K562 (cell line): ENCODE data around the gene SACM1L. TPM values are rescaled to one million over a fixed set of nuclear protein-coding genes. Genes with fewer than 3 reads are reported as not detected.

ENCODE experiments used
- EWSR1 ChIP-seq: fragments of 450-650 bp; IDR thresholded peaks from 2 replicates; pipeline ENCODE4 v1.6.1; 2018; ENCODE audit warnings: borderline replicate concordance, mild to moderate bottlenecking, low read depth, moderate library complexity; ENCODE audit not compliant: partially characterized antibody
- GTF2E2 ChIP-seq: fragments of 200-800 bp; sonication (Bioruptor generic); IDR thresholded peaks from 2 replicates; pipeline ENCODE4 v1.6.1; 2016; ENCODE audit warnings: missing genetic modification characterization, missing compliant biosample characterization
- MBD1 ChIP-seq: fragments of 250-450 bp; sonication (Bioruptor Pico); IDR thresholded peaks from 2 replicates; pipeline ENCODE4 v1.8.0; 2022; ENCODE audit warnings: inconsistent platforms
- MCM7 ChIP-seq, 2 experiments: fragments of 450-650 bp; IDR thresholded peaks; 2 replicates each; pipeline ENCODE4 v1.6.1; 2016 to 2018
- RERE ChIP-seq: sonication (generic); formaldehyde crosslinking; IDR thresholded peaks from 2 replicates; pipeline ENCODE4 v1.8.0; 2023; ENCODE audit warnings: missing genetic modification reagents, mild to moderate bottlenecking, borderline replicate concordance
- RREB1 ChIP-seq: fragments of 250-450 bp; sonication (Bioruptor Pico); IDR thresholded peaks from 2 replicates; pipeline ENCODE4 v1.4.0; 2020
- SNAPC5 ChIP-seq: fragments of 250-450 bp; sonication (Bioruptor Pico); IDR thresholded peaks from 2 replicates; pipeline ENCODE4 v1.8.0; 2021; ENCODE audit warnings: moderate library complexity, mild to moderate bottlenecking, inconsistent platforms
- TRIM28 ChIP-seq: fragments of 450-650 bp; IDR thresholded peaks from 2 replicates; pipeline ENCODE4 v1.6.1; 2017
- ZBTB12 ChIP-seq: fragments of 250-450 bp; sonication (Bioruptor Pico); IDR thresholded peaks from 2 replicates; pipeline ENCODE4 v1.4.0; 2020
- ZNF143 ChIP-seq: sonication (generic); formaldehyde crosslinking; IDR thresholded peaks from 2 replicates; pipeline ENCODE4 v1.9.0; 2022; ENCODE audit warnings: mild to moderate bottlenecking, missing genetic modification reagents
- ZNF263 ChIP-seq: sonication (generic); formaldehyde crosslinking; IDR thresholded peaks from 2 replicates; pipeline ENCODE4 v1.8.0; 2022; ENCODE audit warnings: mild to moderate bottlenecking, missing genetic modification reagents, borderline replicate concordance
- ZNF75A ChIP-seq: fragments of 450-650 bp; formaldehyde crosslinking; IDR thresholded peaks from 2 replicates; pipeline ENCODE4 v1.4.0; 2020; ENCODE audit warnings: mild to moderate bottlenecking
- polyA plus RNA-seq, 8 experiments: library from polyadenylated mRNA; depleted of rRNA in 4 of 8; stranded (reverse) in 5 of 8; unstranded in 3 of 8; fragments of >200 nt; fragmentation: Nextera tagmentation in 2 of 8; fragmentation: Illumina TruSeq in 1 of 8; extraction: Ambion mirVana in 2 of 8; extraction: Trizol in 1 of 8; gene quantifications; 2 replicates each; pipeline versions ENCODE4 v1.2.1 to v1.2.3, GENCODE V29; 2011 to 2014; ENCODE audit warnings: inconsistent platforms in 1 of 8, missing spikeins in 1 of 8
- total RNA-seq, 7 experiments: library from RNA; depleted of rRNA in 6 of 7; stranded (reverse); fragments of >200 nt in 6 of 7; fragmentation: Illumina TruSeq in 2 of 7; extraction: Trizol in 2 of 7; gene quantifications; 2 replicates each; pipeline versions ENCODE4 v1.2.1 to v1.2.3, GENCODE V29; 2011 to 2021; ENCODE audit warnings: low replicate concordance in 1 of 7

The SACM1L gene
- total and polyA plus RNA-seq, 9 of the 15 experiments (the other 6 are each of a cell fraction or from before 2014, with no cell fraction given): 25.7 to 67.2 (median 40.3) TPM

- no peak for TF ChIP-seq SNAPC5 (CRISPR knock-in tag)
- no peak for TF ChIP-seq MBD1 (CRISPR knock-in tag)
- TF ChIP-seq ZNF263 (CRISPR knock-in tag): no peak
- TF ChIP-seq RERE (CRISPR knock-in tag): peak; percentile 36; the same call in 1 of the 2 replicates
- no peak for TF ChIP-seq ZNF143
- no peak for TF ChIP-seq EWSR1
- peak; percentile 51; the same call in 1 of the 2 replicates for TF ChIP-seq TRIM28
- peak; percentile 96 for TF ChIP-seq RREB1 (CRISPR knock-in tag)
- TF ChIP-seq GTF2E2 (tag): no peak
- TF ChIP-seq ZBTB12 (CRISPR knock-in tag): peak; percentile 83
- peak in 1 of 2 experiments; percentile 9; a peak in 1 of 4 replicates for TF ChIP-seq MCM7 (IDR thresholded peaks at IDR 0.05)
- peak; percentile 51; the same call in 1 of the 2 replicates for TF ChIP-seq ZNF75A (CRISPR knock-in tag)
Observed at GRCh38 chr3:45688882-45689786, at the start of gene SACM1L (continued).
